Skeletal muscle cell (primary cell): ENCODE measurements around the gene ITGA4.
"Not testable (repeated sequence)": the region's sequence is repeated elsewhere in the genome, so short reads cannot be mapped to it uniquely, and the experiment has no call there.

Experiments used
- DNase-seq: peaks from one replicate; pipeline ENCODE4 v3.0.0-alpha.2; 2010; ENCODE audit warnings: low read depth
- H3K4me3 ChIP-seq: 2 replicates; pipeline ENCODE4 v1.5.1; 2011; ENCODE audit warnings: low read depth, mild to moderate bottlenecking, control low read depth, low read length, moderate library complexity

The ITGA4 gene

DNA sequence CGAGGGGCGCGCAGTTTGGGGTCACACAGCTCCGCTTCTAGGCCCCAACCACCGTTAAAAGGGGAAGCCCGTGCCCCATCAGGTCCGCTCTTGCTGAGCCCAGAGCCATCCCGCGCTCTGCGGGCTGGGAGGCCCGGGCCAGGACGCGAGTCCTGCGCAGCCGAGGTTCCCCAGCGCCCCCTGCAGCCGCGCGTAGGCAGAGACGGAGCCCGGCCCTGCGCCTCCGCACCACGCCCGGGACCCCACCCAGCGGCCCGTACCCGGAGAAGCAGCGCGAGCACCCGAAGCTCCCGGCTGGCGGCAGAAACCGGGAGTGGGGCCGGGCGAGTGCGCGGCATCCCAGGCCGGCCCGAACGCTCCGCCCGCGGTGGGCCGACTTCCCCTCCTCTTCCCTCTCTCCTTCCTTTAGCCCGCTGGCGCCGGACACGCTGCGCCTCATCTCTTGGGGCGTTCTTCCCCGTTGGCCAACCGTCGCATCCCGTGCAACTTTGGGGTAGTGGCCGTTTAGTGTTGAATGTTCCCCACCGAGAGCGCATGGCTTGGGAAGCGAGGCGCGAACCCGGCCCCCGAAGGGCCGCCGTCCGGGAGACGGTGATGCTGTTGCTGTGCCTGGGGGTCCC, at the start of gene ITGA4:
ITGA4 (plus strand) TSS at position 266 of the 620 bp plus-strand sequence; CDS start at position 535, 269 bp downstream.
- DNase-seq = no peak
- peak within 1 kb of the TSS; percentile 87 for H3K4me3 ChIP-seq

DNA sequence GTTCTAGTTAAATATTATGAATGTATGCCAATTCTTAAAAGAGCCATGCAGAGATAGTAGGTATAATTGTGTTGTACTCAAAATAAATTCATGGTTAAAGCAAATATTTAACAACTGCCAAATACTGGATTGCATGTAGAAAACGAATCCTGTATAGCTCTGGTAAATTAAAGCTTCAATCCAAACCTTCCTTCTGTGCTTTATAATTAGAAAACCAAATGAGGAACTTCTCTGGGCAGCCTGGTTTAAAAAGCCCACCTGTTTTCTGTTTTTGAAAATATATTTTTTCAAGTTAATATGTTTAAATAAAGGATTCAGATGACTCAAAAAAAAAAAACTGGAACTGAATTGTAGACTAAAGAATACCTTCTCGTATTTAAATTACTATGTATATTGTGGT, 48.3 kb upstream of the ITGA4 start:
- DNase-seq = no peak

DNA sequence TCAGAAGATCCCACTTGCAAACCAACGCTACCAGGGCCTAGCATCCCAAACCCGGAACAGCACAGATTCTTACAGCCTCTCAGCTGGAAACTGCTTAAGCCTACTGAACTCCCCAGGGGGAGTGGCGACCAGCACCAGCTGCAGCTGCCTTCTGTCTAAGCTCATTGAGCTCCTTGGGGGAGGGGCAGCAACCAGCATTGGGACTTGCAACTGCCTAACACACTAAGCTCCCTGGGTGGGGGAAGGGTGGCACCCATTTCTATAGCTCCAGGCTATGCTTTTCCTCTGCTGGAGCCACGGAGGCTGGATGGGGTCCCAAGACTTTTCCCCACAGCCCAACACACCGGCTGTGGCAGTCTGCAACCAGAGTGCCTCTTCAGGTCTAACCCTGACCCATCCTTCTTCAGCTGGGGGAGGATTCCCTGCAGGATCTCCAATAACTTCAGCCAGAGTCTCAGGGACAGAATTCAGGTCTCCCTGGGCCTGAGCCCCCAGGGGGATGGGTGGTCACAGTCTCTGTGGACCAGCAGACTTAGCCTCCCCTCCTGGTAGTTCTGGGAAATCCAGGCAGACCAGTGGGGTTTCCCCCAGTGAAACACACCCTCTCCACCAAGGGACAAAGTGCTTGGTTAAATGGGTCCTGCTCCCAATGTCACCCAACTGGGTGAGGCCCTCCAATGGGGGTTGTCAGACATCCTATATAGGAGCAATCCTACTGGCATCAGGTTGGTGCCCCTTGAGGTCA, 45.9 kb upstream of the ITGA4 start:
- H3K4me3 ChIP-seq = no peak overlapping the region
- peak; percentile 40 for DNase-seq

More for the DNA sequence above, 48.3 kb upstream of the ITGA4 start:
- no peak overlapping the region for H3K4me3 ChIP-seq

DNA sequence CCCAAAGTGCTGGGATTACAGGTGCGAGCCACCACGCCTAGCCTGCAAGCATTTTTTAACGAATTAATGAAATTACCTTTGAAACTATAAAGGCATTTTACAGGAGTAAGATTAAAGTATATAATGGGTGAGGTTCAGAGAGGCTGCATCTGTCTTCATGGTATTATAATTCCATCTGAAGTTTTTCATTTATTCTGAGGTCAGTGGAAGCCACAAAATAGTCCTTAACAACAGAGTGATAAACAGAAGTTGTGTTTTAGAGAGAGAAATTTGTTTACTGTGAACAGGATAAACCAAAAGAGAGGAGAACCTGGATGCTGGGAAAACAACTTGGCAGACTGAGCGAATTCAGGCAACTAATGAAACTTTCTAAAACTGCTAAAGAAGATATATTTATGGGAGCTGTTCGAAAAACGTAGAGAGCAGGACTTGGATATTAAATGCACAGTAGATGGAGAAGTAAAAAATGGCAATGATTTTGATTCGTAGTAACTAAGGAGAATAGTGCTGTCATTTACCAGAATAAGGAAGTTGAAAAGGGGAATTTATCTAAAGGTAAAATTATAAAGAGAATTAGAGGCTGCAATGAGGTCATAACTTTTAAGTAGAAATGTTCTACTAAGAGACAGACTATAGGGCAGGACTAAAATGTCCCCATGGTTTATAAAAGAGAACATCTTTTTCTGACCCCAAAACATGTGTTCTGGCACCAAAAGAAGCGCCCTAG, 37.9 kb upstream of the ITGA4 start:
- no peak overlapping the region for H3K4me3 ChIP-seq
- DNase-seq = no peak

DNA sequence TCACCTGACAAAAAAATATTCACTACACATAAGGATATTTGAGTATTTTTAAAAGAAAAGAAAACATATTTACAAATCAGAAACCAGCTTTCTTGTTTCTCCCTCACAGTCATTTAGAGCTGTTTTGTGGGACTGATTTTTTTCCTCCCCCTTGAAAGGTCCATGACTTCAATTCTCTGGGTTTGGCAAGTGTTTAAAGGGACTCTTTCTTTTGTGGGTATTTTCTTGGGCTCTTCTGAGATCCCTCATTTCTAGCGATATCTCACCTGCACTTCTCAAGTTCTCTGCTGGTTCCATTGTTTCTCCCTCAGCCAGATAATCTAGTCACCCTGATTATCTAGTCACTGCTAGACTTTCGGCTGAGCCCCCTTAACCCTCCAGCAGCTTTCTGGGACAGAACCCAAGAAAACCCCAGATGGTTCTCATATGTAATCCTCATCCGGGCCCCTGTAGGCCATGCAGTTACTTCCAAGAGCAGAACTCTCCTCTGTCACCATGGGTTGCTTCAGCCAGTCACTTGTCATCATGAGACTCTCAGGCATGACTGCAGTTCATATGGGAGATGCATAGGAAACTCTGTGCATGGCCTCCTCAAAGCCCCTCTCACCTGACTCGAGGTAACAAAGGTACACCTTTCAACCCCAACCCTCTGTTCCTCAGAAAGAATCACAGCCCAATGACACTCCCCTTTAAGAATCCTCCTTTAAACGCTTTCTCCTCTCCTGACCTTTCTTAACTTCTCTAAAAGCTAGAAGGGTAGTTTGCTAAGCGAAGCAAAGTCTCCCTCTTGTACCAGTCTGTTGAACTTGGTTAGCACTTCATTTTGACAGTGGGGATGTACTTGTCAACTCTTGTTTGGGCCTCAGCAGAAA, 36.7 kb upstream of the ITGA4 start:
- DNase-seq = no peak
- no peak overlapping the region for H3K4me3 ChIP-seq

DNA sequence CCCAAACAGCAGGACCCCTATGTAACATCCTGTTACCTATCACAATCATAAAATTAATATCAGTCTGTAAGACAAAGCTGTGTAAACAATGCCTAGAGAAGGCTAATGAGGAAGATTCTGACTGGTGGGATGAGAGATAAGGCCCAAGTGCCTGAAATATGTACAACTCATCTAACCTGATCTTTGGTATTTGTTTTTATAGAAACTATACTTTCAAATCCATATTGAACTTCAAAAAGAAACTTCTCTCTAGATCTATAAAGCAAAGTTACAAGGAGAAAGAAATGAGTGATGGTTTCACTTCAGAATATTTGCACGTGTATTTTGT, 36.1 kb upstream of the ITGA4 start:
- no peak overlapping the region for H3K4me3 ChIP-seq

DNA sequence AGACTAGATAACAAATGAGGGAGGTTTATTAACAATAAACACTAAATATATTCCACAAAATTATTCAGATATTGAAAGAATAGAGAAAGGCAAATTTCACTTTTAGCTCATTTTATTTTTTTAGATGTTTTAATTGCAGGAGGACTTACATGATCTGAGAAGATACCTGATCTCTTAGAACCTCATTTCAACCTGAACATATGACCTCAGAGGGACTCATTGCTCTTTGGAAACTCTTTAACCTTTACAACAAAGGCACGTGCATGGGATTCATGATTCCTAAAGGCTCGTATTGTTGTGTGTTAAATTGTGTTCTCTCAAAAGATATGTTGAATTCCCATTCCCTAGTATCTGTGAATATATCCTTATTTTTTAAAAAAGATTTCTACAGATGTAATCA, 35.7 kb upstream of the ITGA4 start:
- DNase-seq = no peak
- H3K4me3 ChIP-seq = no peak overlapping the region

More for the DNA sequence above, 36.1 kb upstream of the ITGA4 start:
- DNase-seq = no peak

DNA sequence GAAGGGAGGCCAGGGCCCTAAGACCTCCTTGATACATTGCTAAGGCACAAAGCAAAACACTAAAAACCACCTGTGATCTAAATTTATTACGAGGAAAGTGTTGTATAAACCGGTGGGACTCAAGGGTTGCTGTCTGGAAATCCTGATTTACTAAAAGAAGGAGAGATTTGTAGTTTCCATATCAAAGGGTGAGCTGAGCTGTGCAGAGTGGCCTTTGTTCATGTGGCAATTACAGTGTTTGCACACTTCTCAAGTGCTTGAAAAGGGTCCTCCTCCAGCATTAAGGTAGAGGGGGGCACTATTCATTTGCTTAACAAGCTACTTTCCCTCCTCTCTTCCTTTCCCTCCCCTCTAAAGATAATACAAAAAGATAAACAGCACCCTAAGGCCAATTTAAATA, 30.5 kb upstream of the ITGA4 start:
- no peak for DNase-seq
- no peak overlapping the region for H3K4me3 ChIP-seq

DNA sequence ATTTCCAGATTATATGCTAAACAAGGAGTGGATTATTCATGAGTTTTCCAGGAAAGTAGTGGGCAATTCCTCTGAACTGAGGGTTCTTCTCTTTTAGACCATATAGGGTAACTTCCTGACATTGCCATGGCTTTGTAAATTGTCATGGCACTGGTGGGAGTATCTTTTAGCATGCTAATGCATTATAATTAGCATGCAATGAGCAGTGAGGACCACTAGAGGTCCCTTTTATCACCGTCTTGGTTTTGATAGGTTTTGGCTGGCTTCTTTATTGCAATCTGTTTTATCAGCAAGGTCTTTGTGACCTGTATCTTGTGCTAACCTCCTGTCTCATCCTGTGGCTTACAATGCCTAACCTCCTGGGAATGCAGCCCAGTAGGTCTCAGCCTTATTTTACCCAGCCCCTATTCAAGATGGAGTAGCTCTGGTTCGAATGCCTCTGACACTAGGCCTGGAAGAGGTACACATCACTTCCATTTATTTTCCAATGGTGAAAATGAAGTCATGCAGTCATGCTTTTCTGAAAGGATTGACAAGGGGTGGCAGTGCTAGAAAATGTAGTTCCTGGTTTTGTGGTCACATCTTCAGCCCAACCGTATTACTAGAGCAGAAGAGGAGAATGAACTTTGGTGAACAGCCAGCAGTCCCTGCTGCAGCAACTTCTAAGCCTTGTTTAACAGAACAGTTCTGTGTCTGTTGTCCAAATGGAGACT, 26.6 kb upstream of the ITGA4 start:
- DNase-seq = no peak
- H3K4me3 ChIP-seq = no peak overlapping the region

DNA sequence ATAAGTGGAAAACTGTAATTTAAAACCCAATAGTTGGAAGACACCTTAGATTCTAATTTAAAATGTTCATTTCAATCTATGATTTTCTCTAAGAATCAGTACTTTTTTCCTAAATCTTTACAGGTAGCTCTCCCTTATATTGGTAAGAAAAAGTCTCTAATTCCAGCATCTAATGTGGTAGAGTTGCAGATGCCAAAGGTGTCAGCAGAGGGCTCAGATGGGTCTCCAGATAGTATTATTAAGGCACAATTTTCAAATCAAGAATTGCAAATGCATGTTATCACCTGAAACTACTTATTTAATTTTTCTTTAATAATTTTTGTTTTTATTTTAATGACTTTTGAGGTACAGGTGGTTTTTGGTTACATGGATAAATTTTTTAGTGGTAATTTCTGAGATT, 25.5 kb upstream of the ITGA4 start:
- DNase-seq = no peak
- H3K4me3 ChIP-seq = no peak overlapping the region

DNA sequence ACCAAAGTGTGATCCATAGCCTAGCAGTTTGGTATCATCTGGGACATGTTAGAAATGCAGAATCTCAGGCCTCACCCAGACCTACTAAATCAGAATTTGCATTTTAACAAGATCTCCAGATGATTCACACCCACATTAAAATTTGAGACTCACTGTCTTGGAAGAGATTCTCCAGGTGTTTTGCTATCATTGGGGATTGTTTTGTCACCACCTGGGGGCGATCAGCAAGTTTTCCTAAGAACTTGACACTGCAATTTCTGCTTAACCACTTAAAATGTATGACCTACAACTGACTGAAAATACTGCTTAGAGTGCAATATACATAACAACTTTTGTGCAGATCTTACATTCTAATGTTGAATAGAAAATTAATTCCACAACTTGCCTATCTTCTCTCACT, 18.9 kb upstream of the ITGA4 start:
- DNase-seq = no peak

DNA sequence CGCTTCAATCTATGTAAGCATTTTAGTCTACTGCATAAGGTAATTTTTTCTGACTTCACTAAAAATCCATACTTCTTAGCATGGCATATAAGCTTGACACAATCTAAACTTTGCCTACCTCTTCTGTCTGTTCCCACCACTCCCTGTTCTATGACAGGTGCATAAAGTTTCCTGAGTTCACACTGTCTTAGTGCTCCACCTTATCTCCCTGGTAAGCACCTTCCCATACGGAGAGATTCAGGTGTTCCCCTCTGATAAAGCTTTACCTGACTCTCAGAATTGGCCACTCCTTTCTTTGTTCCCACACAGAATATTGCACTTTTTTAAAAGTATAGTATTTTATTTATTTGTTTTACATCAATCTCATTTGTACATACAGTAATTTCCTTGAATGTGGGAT, 16.8 kb upstream of the ITGA4 start:
- no peak for DNase-seq
- H3K4me3 ChIP-seq = no peak overlapping the region

More for the DNA sequence above, 18.9 kb upstream of the ITGA4 start:
- H3K4me3 ChIP-seq = no peak overlapping the region

DNA sequence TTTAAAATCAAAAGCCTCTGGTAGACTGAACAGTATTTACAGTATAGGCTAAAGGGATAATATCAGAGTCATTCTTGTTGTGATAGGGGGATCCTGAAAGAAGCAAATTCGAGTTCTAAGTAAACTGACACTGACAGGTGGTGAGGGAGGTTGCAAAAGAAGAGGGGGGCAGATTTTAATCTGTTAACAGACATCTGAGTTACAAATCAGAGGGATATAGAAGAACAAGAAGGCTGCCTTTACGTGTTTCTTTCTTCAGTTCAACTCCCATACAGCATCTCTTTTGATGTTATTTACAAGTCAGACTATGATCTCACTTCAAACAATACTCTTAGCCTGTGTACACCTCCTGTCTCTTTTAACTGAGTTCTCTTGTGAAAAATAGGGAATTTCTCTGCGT, 16.3 kb upstream of the ITGA4 start:
- H3K4me3 ChIP-seq = no peak overlapping the region
- no peak for DNase-seq

DNA sequence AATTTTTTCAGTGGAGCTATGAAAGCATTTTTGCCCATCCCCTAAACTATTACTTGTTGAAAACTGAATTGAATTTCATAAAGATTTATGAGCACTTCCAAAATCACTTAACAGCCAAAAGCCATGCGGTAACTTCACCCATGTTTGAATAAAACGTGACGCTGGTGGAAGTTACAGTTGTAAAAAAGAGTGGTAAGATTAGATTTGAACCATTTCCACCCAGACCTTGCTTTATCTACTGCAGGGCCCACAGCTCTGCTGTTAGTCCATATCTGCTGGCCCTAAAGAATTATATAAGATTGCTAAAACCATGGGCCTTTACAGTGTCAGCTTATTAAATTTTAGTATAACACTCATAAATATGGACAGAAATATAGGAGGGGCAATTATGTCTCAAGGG, 15.5 kb upstream of the ITGA4 start:
- no peak for DNase-seq
- H3K4me3 ChIP-seq = no peak overlapping the region

DNA sequence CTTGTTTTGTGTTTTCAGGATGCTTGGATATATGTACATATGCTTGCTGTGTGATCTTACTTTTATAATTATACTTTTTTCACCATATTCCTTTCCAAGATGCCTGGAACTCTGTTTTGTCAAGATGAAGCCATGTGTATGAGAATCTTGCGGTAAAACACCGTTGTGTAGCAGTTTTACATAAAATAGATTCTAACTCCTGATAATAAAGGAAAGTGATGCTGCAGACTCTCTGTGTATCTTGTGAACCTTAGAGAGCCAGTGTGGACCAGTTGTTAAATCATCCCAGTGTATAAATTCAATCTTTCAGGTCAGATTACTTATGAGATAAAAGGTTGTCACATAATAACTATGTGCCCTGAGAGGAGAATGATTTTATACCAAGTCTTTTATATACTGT, 12.5 kb upstream of the ITGA4 start:
- no peak for DNase-seq
- H3K4me3 ChIP-seq = no peak overlapping the region

DNA sequence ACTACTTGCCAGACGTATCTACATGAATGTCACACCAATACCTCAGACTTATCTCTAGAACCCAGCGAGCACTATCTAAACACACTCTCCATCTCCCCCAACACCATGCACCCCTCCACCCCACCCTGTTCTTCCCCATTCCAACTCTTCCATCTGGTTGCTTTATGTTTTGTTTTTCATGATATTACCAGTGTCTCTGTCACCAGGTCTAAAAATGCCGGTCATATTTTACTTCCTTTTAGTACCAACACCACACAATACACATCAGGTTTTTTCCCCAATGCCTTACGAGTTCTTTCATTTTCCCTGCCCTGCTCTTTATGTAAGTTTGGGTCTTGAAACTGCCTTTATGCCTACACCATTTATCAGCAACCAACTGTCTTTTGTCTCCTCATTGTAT, 10.2 kb upstream of the ITGA4 start:
- DNase-seq = no peak

DNA sequence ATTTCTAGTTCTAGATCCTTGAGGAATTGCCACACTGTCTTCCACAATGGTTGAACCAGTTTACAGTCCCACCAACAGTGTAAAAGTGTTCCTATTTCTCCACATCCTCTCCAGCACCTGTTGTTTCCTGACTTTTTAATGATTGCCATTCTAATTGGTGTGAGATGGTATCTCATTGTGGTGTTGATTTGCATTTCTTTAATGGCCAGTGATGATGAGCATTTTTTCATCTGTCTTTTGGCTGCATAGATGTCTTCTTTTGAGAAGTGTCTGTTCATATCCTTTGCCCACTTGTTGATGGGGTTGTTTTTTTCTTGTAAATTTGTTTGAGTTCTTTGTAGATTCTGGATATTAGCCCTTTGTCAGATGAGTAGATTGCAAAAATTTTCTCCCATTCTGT, 7.9 kb upstream of the ITGA4 start:
- DNase-seq, H3K4me3 ChIP-seq: not testable (repeated sequence)

More for the DNA sequence above, 10.2 kb upstream of the ITGA4 start:
- no peak overlapping the region for H3K4me3 ChIP-seq

DNA sequence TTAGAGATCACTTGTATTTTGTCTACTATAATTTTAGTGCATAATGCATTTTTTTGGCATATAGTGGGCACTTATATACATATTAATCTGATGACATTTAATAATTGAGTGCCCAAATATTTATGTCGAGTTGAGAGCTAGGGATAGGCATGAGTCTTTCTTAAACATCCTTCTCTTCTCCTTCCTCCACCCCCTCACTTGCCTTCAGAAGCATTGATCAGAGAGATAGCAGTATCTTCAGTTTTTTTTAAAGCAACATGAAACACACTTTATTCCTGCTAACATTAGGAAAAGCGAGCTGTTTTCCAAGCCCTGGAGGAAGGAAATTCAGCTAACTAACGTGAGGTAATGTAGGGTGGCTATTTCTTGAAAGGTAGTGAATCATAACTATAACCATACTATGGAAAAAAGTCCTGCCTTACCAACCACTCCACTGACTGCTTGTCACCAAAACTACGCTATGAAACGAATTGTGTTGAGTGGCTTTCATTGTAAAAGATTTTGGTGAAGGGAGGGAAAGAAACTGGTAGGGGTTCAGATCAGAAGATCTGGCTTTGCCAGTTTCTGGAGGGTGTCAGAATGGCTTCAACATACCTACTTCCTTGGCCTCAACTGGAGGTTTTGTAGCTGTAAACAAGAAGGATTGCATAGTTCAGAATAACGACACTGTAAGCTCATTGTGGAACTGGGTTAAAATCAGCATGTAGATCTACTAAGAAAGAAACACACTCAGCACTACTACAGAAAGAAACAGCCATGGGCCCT, 2.3 kb upstream of the ITGA4 start:
- H3K4me3 ChIP-seq = no peak overlapping the region
- no peak for DNase-seq
